ENCODE measurements around the gene FAM241B.

The FAM241B gene

GRCh38 chr10:69631566-69631965 is 1.5 kb downstream of the FAM241B start:
- DNase-seq (ENCODE audit: low read depth, low spot score): no peak
- TF ChIP-seq CTCF (IDR thresholded peaks at IDR 0.05; ENCODE audit: insufficient read depth, low read length, missing control alignments): no peak
- POLR2A ChIA-PET: no interaction called here
- no peak overlapping the region for H3K4me3 ChIP-seq (ENCODE audit: low read depth, low read length)
- CTCF ChIA-PET: interaction anchor here (0.6 to 9.0 kb wide), 7 partner anchors 15 to 283 kb away, joined by 3 to 89 read pairs (median 3); no protein-coding TSS in a partner anchor

GRCh38 chr10:69632516-69633199 is 2.6 kb downstream of the FAM241B start:
- no peak for DNase-seq (ENCODE audit: low read depth, low spot score)
- no peak for TF ChIP-seq CTCF (IDR thresholded peaks at IDR 0.05; ENCODE audit: insufficient read depth, low read length, missing control alignments)

GRCh38 chr10:69633673-69634635 is 3.9 kb downstream of the FAM241B start:
- ChIA-PET CTCF (interaction anchor here (1.5 to 15.7 kb wide), 4 partner anchors 12 to 122 kb away, joined by 10 to 384 read pairs (median 52); no protein-coding TSS in a partner anchor), POLR2A (no interaction called here)
- no peak for DNase-seq (ENCODE audit: low read depth, low spot score)
- H3K4me3 ChIP-seq (ENCODE audit: low read depth, low read length): no peak overlapping the region
- TF ChIP-seq CTCF (IDR thresholded peaks at IDR 0.05; ENCODE audit: insufficient read depth, low read length, missing control alignments): no peak

More at GRCh38 chr10:69632516-69633199, 2.6 kb downstream of the FAM241B start:
- POLR2A ChIA-PET: no interaction called here
- no peak overlapping the region for H3K4me3 ChIP-seq (ENCODE audit: low read depth, low read length)
- CTCF ChIA-PET: interaction anchor here (1.2 to 9.0 kb wide), 5 partner anchors 14 to 224 kb away, joined by 3 to 89 read pairs (median 3); no protein-coding TSS in a partner anchor

- DNase-seq (ENCODE audit: low read depth, low spot score): no peak
- TF ChIP-seq CTCF (IDR thresholded peaks at IDR 0.05; ENCODE audit: insufficient read depth, low read length, missing control alignments): no peak
- CTCF ChIA-PET: interaction anchor here (0.8 to 15.7 kb wide), 8 partner anchors 9 to 280 kb away, joined by 3 to 384 read pairs (median 7); no protein-coding TSS in a partner anchor
- H3K4me3 ChIP-seq (ENCODE audit: low read depth, low read length): no peak overlapping the region
- POLR2A ChIA-PET: no interaction called here
These were observed 4.8 kb downstream of the FAM241B start for GRCh38 chr10:69634759-69635425.

- H3K4me3 ChIP-seq (ENCODE audit: low read depth, low read length): no peak overlapping the region
- ChIA-PET CTCF (interaction anchor here (0.8 to 15.7 kb wide), 10 partner anchors 10 to 279 kb away, joined by 3 to 384 read pairs (median 10); no protein-coding TSS in a partner anchor), POLR2A (no interaction called here)
- DNase-seq (ENCODE audit: low read depth, low spot score): no peak
- no peak for TF ChIP-seq CTCF (IDR thresholded peaks at IDR 0.05; ENCODE audit: insufficient read depth, low read length, missing control alignments)
These were observed 5.6 kb downstream of the FAM241B start for GRCh38 chr10:69635428-69636272.

Data from AG04449 (cell line).